NOMO-1 (cell line): ENCODE data around the gene VPS37D.
A peak's percentile ranks its signal among the peaks of the same experiment; 100 is the strongest.
"Not testable (repeated sequence)": the region's sequence is repeated elsewhere in the genome, so short reads cannot be mapped to it uniquely, and the experiment has no call there.

Source experiments
- DNase-seq, 2 experiments: peaks; one replicate each; lab custom pipeline; 2025; ENCODE audit not compliant: unreplicated experiment in 2 of 2; lab: John Stamatoyannopoulos, UW

VPS37D gene

DNA sequence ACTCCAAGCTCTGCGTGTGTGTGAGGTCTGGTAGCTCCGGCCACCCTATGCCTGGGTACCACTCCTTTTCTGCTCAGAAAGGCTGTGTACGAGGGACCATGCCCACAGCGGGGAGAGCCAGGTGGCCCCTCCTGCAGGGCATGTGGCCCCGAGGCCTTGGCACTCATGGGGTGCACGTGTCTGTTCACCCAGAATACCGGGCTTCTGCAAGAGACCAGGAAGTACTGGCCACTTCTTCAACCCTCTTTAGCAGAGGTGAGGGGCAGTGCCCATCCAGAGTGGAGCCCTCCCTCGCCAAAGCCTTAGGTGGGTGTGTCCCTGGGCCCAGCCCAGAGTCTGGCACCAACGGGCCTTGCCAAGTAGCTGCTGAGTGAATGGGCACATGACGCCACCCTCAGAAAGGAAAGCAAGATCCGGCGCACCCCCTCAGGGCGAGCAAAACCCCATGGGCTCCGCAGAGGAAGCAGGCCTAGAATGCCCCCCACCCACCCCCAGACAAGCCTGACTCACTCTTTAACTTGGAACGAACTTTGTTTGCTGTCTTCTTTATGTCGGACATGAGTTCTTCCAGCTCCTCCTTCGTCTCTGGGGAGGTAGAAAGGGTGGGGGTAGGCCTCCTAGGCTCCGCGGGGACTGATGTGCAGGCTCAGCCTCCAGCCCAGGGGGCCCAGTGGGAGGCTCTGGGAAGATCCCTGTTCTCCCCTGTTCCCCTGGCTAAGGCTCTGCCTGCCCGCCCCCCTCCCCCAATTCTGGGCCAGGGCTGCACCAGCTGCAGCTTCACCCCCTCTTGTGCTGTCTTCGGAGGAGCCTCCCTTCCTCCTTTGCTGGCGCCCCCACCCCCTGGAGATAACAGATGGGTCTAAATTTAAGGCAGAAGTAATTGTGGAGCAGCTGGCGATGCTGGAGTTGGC is 37.3 kb downstream of the VPS37D start:
- no peak for DNase-seq

DNA sequence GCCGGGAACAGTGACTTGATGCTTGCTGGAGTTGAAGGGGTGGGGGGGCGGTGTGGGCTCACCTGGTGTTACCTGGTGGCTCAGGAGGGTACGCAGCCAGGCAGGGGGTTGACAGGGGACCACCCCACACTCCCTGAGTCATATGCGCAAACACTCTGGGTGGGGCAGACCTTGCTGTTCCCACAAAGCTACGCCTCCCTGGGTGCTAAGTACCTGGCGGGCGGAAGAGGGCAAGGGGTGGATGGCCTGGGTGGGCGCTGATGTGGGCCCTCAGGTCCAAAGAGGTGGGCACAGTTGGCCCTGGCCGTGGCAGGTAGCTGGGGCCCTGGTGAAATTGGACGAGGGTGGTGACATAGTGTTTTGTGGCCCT is 37.9 kb downstream of the VPS37D start:
- no peak for DNase-seq

DNA sequence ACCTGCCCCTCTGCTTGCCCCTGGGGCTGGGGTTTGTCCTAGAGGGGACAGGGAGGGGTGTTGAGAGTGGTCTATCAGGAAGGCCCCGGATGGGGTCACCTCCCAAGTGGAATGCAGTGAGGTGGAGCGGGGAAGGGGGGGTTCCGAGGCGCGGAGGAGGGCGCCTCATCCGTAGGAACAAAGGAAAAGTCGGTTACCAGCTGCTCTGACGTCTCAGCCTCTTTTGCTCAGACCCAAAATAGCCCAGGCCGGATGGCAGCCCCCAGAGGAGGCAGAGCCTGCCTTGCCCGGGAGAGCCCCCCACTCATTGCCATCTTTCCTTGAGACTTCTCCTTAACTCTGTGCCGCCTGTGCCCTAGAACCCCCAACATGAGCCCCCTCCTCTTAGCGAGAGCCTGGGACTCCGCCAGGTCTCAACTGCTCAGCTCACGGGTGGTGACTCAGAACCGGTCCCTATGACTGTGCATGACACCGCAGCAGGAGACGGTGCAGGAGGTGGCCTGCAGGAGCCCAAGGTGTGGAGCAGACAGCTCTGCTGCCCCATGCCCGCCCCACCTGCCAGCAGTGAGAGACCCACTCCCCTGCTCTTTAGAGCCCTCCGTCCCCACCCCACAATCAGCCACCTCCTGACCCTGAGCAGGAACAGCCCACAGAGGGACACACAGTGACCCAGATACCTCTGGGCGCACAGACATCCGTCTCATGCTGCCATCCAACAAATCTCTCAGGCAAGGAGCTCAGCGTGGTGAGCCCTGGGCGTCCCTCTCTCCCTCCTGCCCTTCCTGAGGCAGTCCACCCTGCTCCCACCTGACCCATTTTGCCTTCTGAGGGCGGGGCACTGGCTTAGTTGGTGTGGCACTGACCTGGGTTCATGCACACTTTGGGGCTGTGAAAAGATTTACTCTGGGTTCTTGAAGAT is 38.8 kb downstream of the VPS37D start:
- no peak for DNase-seq

DNA sequence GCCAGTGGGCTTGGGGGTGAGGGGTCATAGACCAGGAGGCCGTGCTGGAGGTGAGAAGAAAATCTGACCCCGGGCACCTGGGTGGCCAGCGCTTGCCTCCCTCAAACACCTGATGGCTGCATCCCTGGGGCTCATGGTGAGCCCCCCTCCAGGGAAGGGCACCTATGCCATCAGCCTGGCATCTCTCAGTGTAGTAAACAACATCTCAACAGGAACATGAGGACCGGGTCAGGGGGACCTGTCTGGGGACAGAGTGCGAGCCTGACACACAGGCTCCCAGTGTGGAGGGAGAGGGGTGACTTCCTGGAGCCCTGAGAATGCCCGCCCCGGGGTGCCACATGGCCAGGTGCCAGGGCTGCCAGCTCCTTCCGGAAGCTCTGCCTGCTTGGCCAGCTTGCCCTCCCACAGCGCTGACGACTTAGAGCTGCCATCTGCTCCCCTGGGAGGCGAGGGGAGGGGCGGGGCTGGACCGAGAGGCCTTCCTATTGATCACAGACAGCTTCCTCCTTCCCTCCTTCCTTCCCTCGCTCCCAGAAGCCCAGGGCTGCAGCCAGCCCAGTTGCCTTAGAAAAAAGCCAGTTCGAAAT is 39.5 kb downstream of the VPS37D start:
- no peak for DNase-seq

DNA sequence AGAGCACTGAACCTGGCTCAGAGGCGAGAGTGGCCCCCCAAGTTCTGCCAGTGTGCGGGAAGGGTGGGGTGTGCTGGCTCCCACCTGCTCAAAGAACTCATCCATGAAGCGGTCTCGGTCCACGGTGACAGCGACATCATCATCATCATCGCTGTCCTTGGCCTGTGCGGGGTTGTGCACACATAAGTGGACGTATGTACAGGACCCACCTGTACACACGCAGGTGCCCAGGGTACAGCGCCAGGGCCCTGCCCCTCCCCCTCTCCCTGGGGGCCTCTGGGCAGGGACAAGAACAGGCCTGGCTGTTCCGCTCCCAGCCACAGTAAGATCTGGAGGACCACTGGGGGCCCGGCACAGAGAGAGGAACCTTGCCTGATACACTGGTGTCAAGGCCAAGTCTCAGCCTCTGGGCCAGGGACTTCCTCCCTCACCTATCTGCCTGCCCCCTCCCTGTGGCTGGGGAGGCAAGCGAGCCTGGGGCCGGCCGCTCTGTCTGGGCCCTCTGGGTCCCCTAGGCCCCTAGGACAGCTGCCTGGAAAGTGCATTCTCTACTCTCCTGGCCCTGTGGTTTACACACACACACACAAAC is 41.4 kb downstream of the VPS37D start:
- DNase-seq, result no peak

DNA sequence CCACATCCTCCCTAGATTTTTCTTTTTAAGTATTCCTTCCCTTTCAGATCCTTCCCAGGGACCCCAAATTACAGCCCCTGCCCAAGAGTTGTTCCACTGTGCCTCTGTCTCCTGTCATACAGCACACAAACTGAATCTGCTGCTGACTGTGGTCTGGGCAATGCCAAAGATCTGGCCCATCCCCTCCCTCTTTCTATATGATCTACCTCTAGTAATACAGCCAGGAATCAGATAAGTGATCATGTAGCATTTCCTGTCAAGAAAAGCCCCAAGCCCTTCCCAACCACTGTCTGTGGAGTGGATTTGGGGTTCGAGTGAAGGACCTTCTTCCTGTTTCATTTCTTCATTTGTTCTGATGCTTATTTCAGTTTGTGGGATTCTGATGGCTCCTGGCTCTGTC is 45.1 kb downstream of the VPS37D start:
- no peak for DNase-seq

DNA sequence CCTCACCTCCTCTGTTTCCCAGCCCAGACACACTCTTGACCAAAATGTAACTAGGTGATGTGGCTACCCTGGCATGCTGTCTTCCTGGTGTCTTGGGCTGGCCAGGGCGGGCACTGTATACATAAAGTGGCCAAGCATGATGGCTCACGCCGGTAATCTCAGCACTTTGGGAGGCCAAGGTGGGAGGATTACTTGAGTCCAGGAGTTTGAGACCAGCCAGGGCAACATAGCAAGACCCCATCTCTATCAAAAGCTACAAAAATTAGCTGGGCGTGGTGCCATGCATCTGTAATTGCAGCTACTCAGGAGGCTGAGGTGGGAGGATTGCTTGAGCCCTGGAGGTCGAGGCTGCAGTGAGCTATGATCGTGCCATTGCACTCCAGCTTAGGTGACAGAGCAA is 45.7 kb downstream of the VPS37D start:
- not testable (repeated sequence) for DNase-seq

DNA sequence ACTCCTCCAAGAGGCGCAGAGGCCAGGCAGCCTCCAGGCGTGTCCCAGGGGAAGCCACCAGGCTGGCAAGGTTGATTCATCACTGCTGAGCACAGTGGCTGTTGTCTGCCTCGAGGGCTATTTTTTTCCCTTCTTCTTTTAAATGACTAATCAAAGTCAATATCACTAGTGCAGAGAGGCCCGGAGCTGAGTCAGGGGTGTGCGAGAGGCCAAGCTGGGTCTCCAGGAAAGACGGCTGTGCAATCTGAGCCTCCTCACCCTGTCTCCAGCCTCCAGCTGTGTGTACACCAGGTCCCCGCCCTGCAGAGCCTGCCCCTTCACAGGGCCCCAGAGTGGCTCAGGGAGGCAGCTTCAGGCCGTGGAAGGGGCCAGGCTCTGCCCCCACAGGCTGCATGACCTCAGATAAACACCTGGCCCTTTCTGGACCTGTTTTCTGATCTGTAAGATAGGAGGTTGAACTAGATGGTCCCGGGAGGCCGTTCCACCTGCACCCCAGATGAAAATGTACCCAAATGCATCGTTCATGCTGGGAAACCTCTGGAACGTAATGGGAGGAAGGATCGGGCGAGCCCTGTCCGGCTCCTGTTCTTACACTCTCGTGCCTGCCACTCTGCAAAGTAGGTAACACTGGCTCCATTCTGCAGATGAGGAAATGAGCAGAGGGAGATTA is 48.2 kb downstream of the VPS37D start:
- DNase-seq, result peak; percentile 99

DNA sequence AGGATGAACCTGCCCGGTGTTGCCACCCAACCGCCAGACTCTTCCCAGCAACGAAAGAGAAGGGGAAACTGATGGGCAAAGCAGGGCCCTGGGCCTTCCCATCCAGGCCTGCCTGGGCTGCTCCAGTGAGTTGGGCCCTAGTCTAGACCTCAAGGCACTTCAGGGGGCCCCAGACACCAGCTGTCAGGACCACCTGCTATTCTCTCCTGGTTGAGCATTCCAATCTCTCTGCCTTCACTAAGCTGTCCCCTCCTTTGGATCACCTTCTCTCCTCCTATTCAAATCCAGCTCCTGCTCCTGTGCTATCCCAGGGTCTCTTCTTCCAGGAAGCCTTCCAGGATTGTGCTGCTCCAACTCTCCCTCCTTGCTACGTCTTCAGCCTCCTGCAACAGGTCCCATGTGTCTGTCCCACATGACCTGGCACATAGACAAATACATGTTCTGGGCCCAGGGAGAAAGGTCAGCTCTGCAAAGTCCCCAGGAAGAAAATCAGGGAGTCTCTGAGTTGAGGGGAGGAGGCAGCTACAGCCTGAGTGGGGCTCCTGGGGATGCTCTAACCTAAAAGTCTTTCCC is 48.8 kb downstream of the VPS37D start:
- DNase-seq, result no peak

DNA sequence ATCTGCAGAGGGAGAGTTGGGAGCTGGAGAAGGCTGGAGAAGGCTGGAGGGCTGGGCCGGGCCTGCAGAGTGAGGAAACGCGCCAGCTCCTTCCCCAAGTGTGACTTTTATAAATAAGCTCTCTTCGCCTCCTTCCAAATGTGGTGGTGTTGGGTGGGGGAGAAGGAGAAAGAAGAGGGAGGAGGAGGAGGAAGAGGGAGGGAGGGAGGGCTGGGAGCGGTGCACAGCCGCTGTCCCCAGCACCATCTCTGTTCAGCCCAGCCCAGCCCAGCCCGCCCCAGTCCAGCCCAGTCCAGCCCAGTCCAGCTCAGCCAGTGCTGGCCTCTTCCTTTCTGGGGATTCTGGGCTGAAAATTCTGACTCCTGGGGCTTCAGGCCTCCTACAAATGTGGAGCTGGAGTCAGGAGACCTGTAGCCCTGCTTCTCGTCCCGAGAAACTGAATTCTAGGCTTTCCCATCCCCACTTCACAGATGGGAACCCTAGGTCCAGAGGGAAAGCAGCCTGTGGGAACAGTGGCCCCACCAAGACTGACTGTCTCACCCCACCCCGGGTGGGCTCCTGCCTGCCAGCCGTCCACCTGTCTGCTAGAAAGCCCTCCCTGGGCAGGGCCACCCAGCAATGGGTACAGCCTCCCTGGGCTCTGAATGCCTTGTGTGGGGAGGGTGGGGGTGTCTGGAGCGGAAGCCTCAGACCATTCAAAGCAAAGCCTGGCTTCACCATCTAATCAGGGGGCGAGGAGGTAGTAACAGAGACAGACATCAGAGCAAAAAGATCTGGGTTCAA is 49.6 kb downstream of the VPS37D start:
- no peak for DNase-seq

DNA sequence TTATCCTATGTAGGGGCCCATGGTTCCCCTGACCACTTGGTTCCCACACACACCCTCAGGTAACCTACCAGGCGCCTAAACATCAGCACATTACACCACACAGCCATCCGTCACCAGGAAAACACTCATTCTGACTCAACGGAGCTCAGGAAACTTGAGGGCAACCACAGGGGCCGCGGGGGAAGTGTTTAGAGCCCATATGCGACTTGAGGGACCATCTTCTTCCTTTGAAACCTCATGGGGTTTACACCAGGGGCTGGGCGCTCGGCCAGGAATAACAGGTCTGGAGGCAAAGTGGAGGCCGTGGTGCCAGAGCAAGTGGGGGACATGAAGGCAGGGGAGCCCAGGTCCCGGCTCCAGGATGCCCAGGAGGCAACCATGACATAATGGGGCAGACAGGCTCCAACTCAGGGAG is 50.4 kb downstream of the VPS37D start:
- peak; percentile 99 to 100 for DNase-seq

DNA sequence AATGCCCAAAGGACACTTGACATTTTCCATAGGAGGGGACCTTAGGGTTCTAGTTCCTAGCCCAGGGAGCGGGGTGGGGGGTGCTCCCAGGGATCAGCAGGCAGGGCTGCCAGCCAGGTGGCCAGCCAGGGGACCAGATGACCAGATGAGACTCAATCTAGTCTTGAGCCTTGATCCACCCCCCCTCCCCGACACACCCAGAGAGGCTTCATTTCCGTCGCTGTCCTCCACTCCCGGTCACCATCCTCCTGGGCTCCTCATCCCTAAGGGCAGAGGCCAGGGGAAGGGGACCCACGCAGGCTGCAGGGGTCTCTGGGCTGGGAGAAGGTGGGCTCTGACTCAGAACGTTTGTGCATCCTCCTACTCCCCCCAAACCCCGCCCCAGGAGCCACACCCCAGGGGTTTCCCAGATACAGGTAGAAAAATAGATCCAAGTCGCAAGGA is 50.8 kb downstream of the VPS37D start:
- no peak for DNase-seq

DNA sequence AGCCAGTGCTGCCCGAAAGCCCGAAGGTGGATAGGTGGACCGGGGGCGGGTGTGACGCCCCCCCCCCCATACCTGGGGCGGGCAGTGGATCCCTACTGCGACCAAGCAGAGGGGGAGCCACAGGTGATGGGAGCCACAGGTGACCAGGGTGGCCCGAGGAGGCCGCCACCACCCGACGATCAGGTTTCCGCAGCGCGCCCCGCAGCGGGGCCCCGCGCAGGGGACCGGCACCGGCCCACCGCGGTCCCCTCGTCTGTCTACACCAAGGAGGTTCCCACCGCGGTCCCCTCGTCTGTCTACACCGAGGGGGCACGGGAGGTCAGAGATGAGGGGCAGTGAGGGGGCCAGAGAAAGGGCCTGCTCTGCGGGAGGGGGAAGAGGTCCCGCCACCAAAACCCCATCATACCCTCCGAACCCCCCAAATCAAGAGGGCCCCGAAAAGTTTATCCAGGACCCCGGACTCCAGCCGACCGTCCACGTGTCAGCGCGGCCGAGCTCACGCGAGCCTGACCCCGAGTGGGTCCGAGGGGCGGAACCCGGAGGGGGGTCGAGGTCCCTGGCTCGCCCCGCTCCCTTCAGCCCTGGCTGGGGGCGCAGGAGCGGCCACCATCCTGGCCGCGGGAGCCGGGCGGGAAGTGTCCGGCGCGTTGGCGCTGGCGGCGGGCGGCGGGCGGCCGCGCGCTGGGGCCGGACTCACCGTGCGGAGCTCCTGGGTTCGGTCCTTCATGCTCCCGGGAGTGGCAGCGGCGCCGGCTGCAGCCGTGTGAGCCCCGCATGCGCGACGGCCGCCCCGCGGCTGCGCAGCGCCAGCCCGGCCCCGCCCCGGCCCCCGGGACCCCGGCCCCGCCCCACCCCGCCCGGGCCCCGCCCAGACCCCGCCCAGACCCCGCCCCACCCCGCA is 51.5 kb downstream of the VPS37D start, which contains the start of gene STX1A:
STX1A (minus strand) TSS at position 765 of the 901 bp plus-strand sequence; CDS start at position 727, 38 bp downstream.
- DNase-seq, result peak; percentile 79 to 86

DNA sequence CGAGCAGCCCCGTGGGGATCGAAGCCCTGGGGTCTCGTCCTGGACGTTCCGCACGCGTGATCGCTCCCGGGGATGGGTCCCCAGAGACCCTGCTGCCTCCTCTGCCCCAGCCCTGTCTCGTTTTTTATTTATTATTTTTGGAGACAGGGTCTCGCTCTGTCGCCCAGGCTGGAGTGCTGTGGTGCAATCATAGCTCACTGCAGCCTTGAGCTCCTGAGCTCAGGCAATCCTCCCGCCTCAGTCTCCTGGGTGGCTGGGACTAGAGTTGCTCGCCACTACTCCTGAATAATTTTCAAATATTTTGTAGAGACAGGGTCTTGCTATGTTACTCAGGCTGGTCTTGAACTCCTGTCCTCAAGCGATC is 52.2 kb downstream of the VPS37D start:
- no peak for DNase-seq

DNA sequence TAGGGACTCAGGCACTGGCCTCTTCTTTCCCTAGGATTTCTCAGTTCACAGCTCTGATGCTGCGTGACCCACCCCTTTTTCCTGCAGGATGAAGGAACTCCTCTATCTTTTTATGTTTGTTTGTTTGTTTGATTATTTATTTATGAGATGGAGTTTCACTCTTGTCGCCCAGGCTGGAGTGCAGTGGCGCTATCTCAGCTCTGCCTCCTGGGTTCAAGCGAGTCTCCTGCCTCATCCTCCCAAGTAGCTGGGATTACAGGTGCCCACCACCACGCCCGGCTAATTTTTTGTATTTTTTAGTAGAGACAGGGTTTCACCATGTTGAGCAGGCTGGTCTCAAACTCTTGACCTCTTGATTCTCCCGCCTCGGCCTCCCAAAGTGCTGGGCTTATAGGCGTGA is 52.8 kb downstream of the VPS37D start:
- not testable (repeated sequence) for DNase-seq

DNA sequence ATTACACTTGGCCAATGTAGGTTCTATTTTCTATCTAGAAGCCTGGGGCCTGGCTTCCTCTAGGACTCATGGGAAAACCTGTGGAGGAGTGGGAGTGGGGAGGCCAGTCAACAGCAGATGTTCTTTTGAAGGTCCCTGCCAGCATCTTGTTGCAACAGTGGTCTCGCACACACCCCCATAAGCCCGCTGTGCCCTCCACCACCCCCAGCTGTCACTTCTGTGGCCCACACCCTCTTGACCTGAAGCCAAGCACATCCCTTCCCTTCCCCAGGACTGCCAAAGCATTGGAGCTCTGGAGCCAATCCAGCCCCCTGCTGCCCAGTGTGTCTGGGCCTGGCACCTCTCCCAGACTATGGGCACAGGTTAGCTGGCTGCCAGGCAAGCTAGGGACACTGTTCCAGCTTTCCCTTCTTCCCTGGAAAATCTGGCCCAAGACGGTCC is 53.8 kb downstream of the VPS37D start:
- no peak for DNase-seq
